ENCODE measurements around the gene RNASEH2A. TPM values are rescaled to one million over a fixed set of nuclear protein-coding genes. Genes with fewer than 3 reads are reported as not detected.

The RNASEH2A gene
- total and polyA plus RNA-seq, 2 donors (not counting 1 experiment from before 2014, with no cell fraction given): 14.5 to 18.9 TPM

DNA sequence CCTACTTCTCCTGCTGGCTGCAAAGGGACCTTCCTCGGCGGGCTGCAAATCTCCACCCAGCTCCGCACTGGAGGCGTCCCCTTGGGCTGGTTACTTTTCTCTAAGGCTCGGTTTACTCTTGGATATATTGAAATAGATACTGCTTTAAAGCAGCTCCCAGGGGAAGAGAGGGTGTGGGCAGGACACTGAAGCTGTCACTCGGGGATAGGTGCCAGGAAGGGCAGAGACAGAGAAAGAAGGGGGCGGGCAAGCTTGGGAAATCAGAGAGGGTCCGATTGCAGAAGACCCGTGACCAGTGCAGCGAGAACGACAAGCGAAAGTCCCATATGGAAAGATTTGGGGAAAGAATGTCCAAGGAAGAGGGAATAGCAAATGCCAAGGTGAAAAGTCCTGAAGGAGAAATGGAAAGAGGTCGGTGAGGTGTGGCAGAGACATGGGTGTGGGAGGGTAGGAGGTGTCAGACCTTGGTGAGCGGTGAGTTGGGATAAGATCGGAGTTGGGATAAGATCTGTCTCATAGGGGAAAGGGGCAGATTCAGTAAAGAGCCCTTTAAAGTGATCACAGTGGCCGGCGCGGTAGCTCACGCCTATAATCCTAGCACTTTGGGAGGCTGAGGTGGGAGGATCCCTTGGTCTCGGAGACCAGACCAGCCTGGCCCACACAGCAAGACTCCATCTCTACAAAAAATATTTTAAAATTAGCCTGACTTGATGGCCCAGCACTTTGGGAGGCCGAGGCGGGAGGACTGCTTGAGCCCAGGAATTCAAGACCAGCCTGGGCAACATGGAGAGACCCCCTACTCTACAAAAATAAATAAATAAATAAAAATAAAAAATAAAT is 3.9 kb upstream of the RNASEH2A start:
- H3K9me3 Mint-ChIP-seq (ENCODE audit: insufficient read depth): no peaks in the 10 kb centered on the region
- H3K4me1 Mint-ChIP-seq: peaks cover 32% of the 10 kb centered on the region
- H3K4me2 ChIP-seq (replicated peaks; ENCODE audit: low read depth, low read length, poor library complexity, severe bottlenecking): peak overlapping the region; percentile 100
- TF ChIP-seq, protein P1, sequence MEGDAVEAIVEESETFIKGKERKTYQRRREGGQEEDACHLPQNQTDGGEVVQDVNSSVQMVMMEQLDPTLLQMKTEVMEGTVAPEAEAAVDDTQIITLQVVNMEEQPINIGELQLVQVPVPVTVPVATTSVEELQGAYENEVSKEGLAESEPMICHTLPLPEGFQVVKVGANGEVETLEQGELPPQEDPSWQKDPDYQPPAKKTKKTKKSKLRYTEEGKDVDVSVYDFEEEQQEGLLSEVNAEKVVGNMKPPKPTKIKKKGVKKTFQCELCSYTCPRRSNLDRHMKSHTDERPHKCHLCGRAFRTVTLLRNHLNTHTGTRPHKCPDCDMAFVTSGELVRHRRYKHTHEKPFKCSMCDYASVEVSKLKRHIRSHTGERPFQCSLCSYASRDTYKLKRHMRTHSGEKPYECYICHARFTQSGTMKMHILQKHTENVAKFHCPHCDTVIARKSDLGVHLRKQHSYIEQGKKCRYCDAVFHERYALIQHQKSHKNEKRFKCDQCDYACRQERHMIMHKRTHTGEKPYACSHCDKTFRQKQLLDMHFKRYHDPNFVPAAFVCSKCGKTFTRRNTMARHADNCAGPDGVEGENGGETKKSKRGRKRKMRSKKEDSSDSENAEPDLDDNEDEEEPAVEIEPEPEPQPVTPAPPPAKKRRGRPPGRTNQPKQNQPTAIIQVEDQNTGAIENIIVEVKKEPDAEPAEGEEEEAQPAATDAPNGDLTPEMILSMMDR (IDR thresholded peaks at IDR 0.05): no peak
- no peak for TF ChIP-seq EZH2 (IDR thresholded peaks at IDR 0.05; ENCODE audit: borderline replicate concordance, insufficient read depth, low read depth, low read length, poor library complexity, severe bottlenecking)
- H2AFZ ChIP-seq (ENCODE audit: insufficient read depth, low read depth, low read length, poor library complexity, severe bottlenecking): peak overlapping the region; percentile 87
- H3K9ac ChIP-seq (ENCODE audit: low read length): peak overlapping the region; percentile 87
- H3K9me3 ChIP-seq (ENCODE audit: control extremely low read depth in 1 of 3, control insufficient read depth in 2 of 3, insufficient read depth in 1 of 3, low read length in 2 of 3): peaks cover 0 to 4% (median 0%) of the 10 kb centered on the region in 3 donors
- H3K4me3 ChIP-seq (ENCODE audit: control extremely low read depth in 1 of 5, extremely low read depth in 1 of 5, insufficient read depth in 1 of 5, low read depth in 2 of 5, low read length in 4 of 5): peak overlapping the region in 4 of 5 experiments; percentile 60 to 87 (median 84)
- peaks cover 15% of the 10 kb centered on the region for H3K79me2 ChIP-seq (ENCODE audit: control insufficient read depth, insufficient read depth, low read length)
- DNase-seq (no peak), ATAC-seq (ENCODE audit: low read depth) (no peak)
- no peaks in the 10 kb centered on the region for H4K20me1 ChIP-seq (ENCODE audit: control insufficient read depth, insufficient read depth, low read length, poor library complexity, severe bottlenecking)
- no peaks in the 10 kb centered on the region for H3K27me3 ChIP-seq (replicated peaks in 1 of 4; ENCODE audit: control extremely low read depth in 1 of 4, control insufficient read depth in 3 of 4, insufficient read depth in 4 of 4, low read length in 3 of 4)
- ChIA-PET CTCF (interaction anchor here (1.0 to 17.9 kb wide), 3 partner anchors 32 to 45 kb away, joined by 5 to 1147 read pairs (median 8); partner anchors contain the start of gene HOOK2), POLR2A (interaction anchor here (1.1 to 1.9 kb wide), 2 partner anchors 10 to 26 kb away, joined by 8 to 10 read pairs; partner anchors contain the start of gene JUNB)
- H3K27ac ChIP-seq (ENCODE audit: low read length in 2 of 2): no peak overlapping the region
- intact Hi-C loops (cut with micrococcal nuclease): no loop called here
- peak overlapping the region; percentile 88 for H3K4me3 Mint-ChIP-seq
- peaks cover 25 to 37% of the 10 kb centered on the region in 2 donors for H3K4me1 ChIP-seq (ENCODE audit: control insufficient read depth in 2 of 2, insufficient read depth in 2 of 2, low read length in 2 of 2)
- H3K27me3 Mint-ChIP-seq: peaks cover 3% of the 10 kb centered on the region
- H3K36me3 ChIP-seq (replicated peaks in 1 of 2; ENCODE audit: control extremely low read depth in 1 of 2, control insufficient read depth in 1 of 2, extremely low read depth in 1 of 2, insufficient read depth in 2 of 2, low read length in 1 of 2): peaks cover 0 to 3% of the 10 kb centered on the region in 2 experiments
- H3K27ac Mint-ChIP-seq: peak overlapping the region; percentile 65
- WGBS (ENCODE audit: insufficient coverage): 39% methylated on average over 16 of the region's 22 CpGs

DNA sequence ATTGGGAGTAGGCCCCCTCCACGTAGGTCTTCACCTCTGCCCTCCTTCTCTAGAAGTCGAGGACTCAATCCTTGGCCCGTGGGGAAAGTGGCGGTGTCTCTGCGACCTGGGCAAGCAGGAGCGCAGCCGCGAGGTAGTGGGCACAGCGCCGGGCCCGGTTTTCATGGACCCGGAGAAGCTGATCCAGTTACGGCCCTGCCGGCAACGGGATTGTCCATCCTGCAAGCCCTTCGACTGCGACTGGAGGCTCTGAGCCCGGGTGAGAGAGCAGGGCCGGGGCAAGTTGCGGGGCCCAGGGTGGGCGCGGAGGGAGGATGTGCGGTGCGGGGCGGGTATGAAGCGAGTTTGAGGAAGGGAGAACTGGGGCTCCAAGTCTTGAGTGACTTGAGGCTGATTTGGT is 2.3 kb upstream of the RNASEH2A start:
- ChIA-PET POLR2A (interaction anchor here (0.6 kb wide), 1 partner anchor 15 kb away, joined by 3 read pairs; no protein-coding TSS in a partner anchor), CTCF (interaction anchor here (1.0 to 17.9 kb wide), 2 partner anchors 33 to 87 kb away, joined by 3 to 1147 read pairs; partner anchors contain the start of gene HOOK2)
- H3K27me3 ChIP-seq (replicated peaks in 1 of 4; ENCODE audit: control extremely low read depth in 1 of 4, control insufficient read depth in 3 of 4, insufficient read depth in 4 of 4, low read length in 3 of 4): no peaks in the 10 kb centered on the region
- ATAC-seq (ENCODE audit: low read depth): no peak
- H3K27ac Mint-ChIP-seq: no peak overlapping the region
- H4K20me1 ChIP-seq (ENCODE audit: control insufficient read depth, insufficient read depth, low read length, poor library complexity, severe bottlenecking): no peaks in the 10 kb centered on the region
- H3K27ac ChIP-seq (ENCODE audit: low read length in 2 of 2): no peak overlapping the region
- peaks cover 0 to 3% of the 10 kb centered on the region in 2 experiments for H3K36me3 ChIP-seq (replicated peaks in 1 of 2; ENCODE audit: control extremely low read depth in 1 of 2, control insufficient read depth in 1 of 2, extremely low read depth in 1 of 2, insufficient read depth in 2 of 2, low read length in 1 of 2)
- peaks cover 3% of the 10 kb centered on the region for H3K27me3 Mint-ChIP-seq
- no peak overlapping the region for H3K4me2 ChIP-seq (replicated peaks; ENCODE audit: low read depth, low read length, poor library complexity, severe bottlenecking)
- H3K9me3 ChIP-seq (ENCODE audit: control extremely low read depth in 1 of 3, control insufficient read depth in 2 of 3, insufficient read depth in 1 of 3, low read length in 2 of 3): peaks cover 0 to 4% (median 0%) of the 10 kb centered on the region in 3 donors
- H3K79me2 ChIP-seq (ENCODE audit: control insufficient read depth, insufficient read depth, low read length): peaks cover 15% of the 10 kb centered on the region
- intact Hi-C loops (cut with micrococcal nuclease): no loop called here
- TF ChIP-seq EZH2 (IDR thresholded peaks at IDR 0.05; ENCODE audit: borderline replicate concordance, insufficient read depth, low read depth, low read length, poor library complexity, severe bottlenecking): no peak
- TF ChIP-seq, protein P1 (IDR thresholded peaks at IDR 0.05): no peak
- no peak overlapping the region for H2AFZ ChIP-seq (ENCODE audit: insufficient read depth, low read depth, low read length, poor library complexity, severe bottlenecking)
- peaks cover 34% of the 10 kb centered on the region for H3K4me1 Mint-ChIP-seq
- H3K9me3 Mint-ChIP-seq (ENCODE audit: insufficient read depth): no peaks in the 10 kb centered on the region
- H3K4me3 Mint-ChIP-seq: no peak overlapping the region
- 96% methylated on average over 25 of the region's 26 CpGs for WGBS (ENCODE audit: insufficient coverage)
- no peak overlapping the region for H3K9ac ChIP-seq (ENCODE audit: low read length)
- no peak overlapping the region for H3K4me3 ChIP-seq (ENCODE audit: control extremely low read depth in 1 of 5, extremely low read depth in 1 of 5, insufficient read depth in 1 of 5, low read depth in 2 of 5, low read length in 4 of 5)
- H3K4me1 ChIP-seq (ENCODE audit: control insufficient read depth in 2 of 2, insufficient read depth in 2 of 2, low read length in 2 of 2): peaks cover 25 to 37% of the 10 kb centered on the region in 2 donors
- no peak for DNase-seq
